ENCODE results near the gene CNTN2. TPM values are rescaled to one million over a fixed set of nuclear protein-coding genes. Genes with fewer than 3 reads are reported as not detected.

Gene CNTN2
- total RNA-seq, 1 donor from 2014 or later, result not detected

GRCh38 chr1:205001162-205001561, 41.9 kb upstream of the CNTN2 start:
- ATAC-seq (ENCODE audit: low read depth) (no peak), DNase-seq (no peak)
- Mint-ChIP-seq H3K4me3 (no peak overlapping the region), H3K27me3 (peaks cover 3% of the 10 kb centered on the region), H3K36me3 (ENCODE audit: low read depth) (no peaks in the 10 kb centered on the region), H3K27ac (no peak overlapping the region), H3K4me1 (no peaks in the 10 kb centered on the region), H3K9me3 (no peaks in the 10 kb centered on the region)
- intact Hi-C loops (cut with micrococcal nuclease), result no loop called here
- ChIA-PET CTCF (no interaction called here), POLR2A (interaction anchor here (0.6 kb wide), 1 partner anchor 163 kb away, joined by 3 read pairs; no protein-coding TSS in a partner anchor)
- TF ChIP-seq CTCF (IDR thresholded peaks at IDR 0.05), result no peak

GRCh38 chr1:205002705-205003104, 40.3 kb upstream of the CNTN2 start:
- CTCF ChIA-PET, result no interaction called here
- Mint-ChIP-seq H3K27ac (no peak overlapping the region), H3K36me3 (ENCODE audit: low read depth) (no peaks in the 10 kb centered on the region), H3K9me3 (no peaks in the 10 kb centered on the region), H3K27me3 (peaks cover 10% of the 10 kb centered on the region), H3K4me1 (no peaks in the 10 kb centered on the region), H3K4me3 (no peak overlapping the region)
- ATAC-seq (ENCODE audit: low read depth) (no peak), DNase-seq (no peak)
- no peak for TF ChIP-seq CTCF (IDR thresholded peaks at IDR 0.05)
- intact Hi-C loops (cut with micrococcal nuclease), result no loop called here
- POLR2A ChIA-PET, result no interaction called here

GRCh38 chr1:205003358-205004131, 39.5 kb upstream of the CNTN2 start:
- Mint-ChIP-seq H3K27ac (no peak overlapping the region), H3K9me3 (no peaks in the 10 kb centered on the region), H3K4me1 (no peaks in the 10 kb centered on the region), H3K36me3 (ENCODE audit: low read depth) (no peaks in the 10 kb centered on the region), H3K4me3 (no peak overlapping the region), H3K27me3 (peaks cover 10% of the 10 kb centered on the region)
- no peak for TF ChIP-seq CTCF (IDR thresholded peaks at IDR 0.05)
- intact Hi-C loops (cut with micrococcal nuclease), result no loop called here
- DNase-seq (no peak), ATAC-seq (ENCODE audit: low read depth) (no peak)
- POLR2A ChIA-PET, result no interaction called here
- CTCF ChIA-PET, result no interaction called here

- ChIA-PET CTCF (no interaction called here), POLR2A (no interaction called here)
- peaks cover 10% of the 10 kb centered on the region for H3K27me3 Mint-ChIP-seq
- no peaks in the 10 kb centered on the region for H3K9me3 Mint-ChIP-seq
- intact Hi-C loops (cut with micrococcal nuclease), result no loop called here
- ATAC-seq (ENCODE audit: low read depth) (no peak), DNase-seq (no peak)
- TF ChIP-seq CTCF (IDR thresholded peaks at IDR 0.05), result no peak
- no peak overlapping the region for H3K4me3 Mint-ChIP-seq
- no peak overlapping the region for H3K27ac Mint-ChIP-seq
- no peaks in the 10 kb centered on the region for H3K36me3 Mint-ChIP-seq (ENCODE audit: low read depth)
- no peaks in the 10 kb centered on the region for H3K4me1 Mint-ChIP-seq
Measured at GRCh38 chr1:205004351-205004750, 38.7 kb upstream of the CNTN2 start.

- Mint-ChIP-seq H3K36me3 (ENCODE audit: low read depth) (no peaks in the 10 kb centered on the region), H3K9me3 (no peaks in the 10 kb centered on the region), H3K27ac (no peak overlapping the region), H3K4me3 (no peak overlapping the region), H3K27me3 (peaks cover 10% of the 10 kb centered on the region), H3K4me1 (no peaks in the 10 kb centered on the region)
- TF ChIP-seq CTCF (IDR thresholded peaks at IDR 0.05), result no peak
- ChIA-PET CTCF (no interaction called here), POLR2A (no interaction called here)
- intact Hi-C loops (cut with micrococcal nuclease), result no loop called here
- no peak for DNase-seq
- ATAC-seq (ENCODE audit: low read depth), result no peak
Measured at GRCh38 chr1:205008896-205009295, 34.1 kb upstream of the CNTN2 start.
